ENCODE measurements around the gene NFX1. TPM values are rescaled to one million over a fixed set of nuclear protein-coding genes. Genes with fewer than 3 reads are reported as not detected.

NFX1 gene
- total and polyA plus RNA-seq, 9 of the 15 experiments (the other 6 are each of a cell fraction or from before 2014, with no cell fraction given): 8.8 to 38.9 (median 26.8) TPM

DNA sequence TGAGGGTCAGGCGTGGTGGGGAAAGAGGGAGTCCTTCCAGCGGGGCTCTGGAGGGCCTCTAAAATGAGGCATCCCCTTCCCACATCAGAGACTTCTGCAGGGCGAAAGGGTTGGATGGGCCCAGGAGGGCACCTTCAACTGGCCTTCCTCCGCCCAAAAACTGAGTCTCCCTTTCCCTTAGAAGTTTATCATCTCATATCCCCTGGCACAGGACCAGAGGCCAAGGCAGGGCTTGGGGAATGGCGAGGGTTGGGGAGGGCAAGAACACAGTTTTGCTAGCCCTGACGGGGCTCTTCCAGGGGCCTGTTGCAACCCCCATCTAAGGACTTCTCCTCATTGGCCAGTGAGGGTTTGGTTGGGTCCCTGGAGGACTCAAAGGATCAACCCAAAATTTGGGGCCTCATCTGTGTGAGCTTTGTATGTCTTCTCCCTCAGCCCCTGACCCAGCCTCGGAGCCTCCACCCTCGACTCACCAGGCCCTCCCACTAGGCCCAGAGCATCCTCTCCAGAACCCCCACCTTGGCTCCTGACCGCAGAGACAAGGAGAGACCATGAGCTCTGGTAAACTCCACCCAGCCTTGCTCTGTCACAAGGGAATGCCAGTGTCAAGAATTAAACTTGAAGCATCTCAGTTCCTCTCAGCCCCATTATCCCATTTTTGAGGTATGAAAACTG lies 87.9 kb downstream of the NFX1 start:
- TF ChIP-seq RBM25 (IDR thresholded peaks at IDR 0.05; ENCODE audit: low read depth, low read length, severe bottlenecking) (peak; percentile 28), ZBED1 (IDR thresholded peaks at IDR 0.05) (no peak)
- no peak overlapping the region for H3K27ac ChIP-seq (ENCODE audit: extremely low read depth, low read depth, low read length)
- H2AFZ ChIP-seq (ENCODE audit: low read depth, low read length): no peak overlapping the region
- in situ Hi-C loops (cut with MboI) (no loop called here), intact Hi-C loops (cut with micrococcal nuclease) (no loop called here)
- H3K36me3 ChIP-seq (ENCODE audit: control insufficient read depth, insufficient read depth, low read length): no peaks in the 10 kb centered on the region; the same call in 2 of the 3 replicates
- H3K9me3 ChIP-seq (replicated peaks; ENCODE audit: control insufficient read depth, insufficient read depth, low read depth, low read length): no peaks in the 10 kb centered on the region
- no peaks in the 10 kb centered on the region for H4K20me1 ChIP-seq (replicated peaks; ENCODE audit: control insufficient read depth, insufficient read depth, low read length)
- CTCF ChIA-PET (ENCODE audit: low intra/inter-chr PET ratio): no interaction called here
- H3K9ac ChIP-seq (ENCODE audit: insufficient read depth in 1 of 2, low read depth in 2 of 2, low read length in 2 of 2): no peak overlapping the region
- no peaks in the 10 kb centered on the region for H3K27me3 ChIP-seq (ENCODE audit: control insufficient read depth in 2 of 2, insufficient read depth in 2 of 2, low read length in 2 of 2)
- H3K4me1 ChIP-seq (replicated peaks in 1 of 2; ENCODE audit: control insufficient read depth in 2 of 2, insufficient read depth in 2 of 2, low read length in 2 of 2): peaks cover 21 to 23% of the 10 kb centered on the region in 2 experiments
- 71% methylated on average over 6 of the region's 9 CpGs for WGBS (ENCODE audit: insufficient coverage, low coverage, missing lambda C conversion rate)
- POLR2A ChIA-PET: interaction anchor here (1.0 kb wide), 1 partner anchor 63 kb away, joined by 4 read pairs; no protein-coding TSS in a partner anchor
- ATAC-seq (no peak), DNase-seq (ENCODE audit: extremely low read depth in 1 of 4, low spot score in 3 of 4) (no peak), FAIRE-seq (no peak)
- BruUV-seq (replicated peaks): no TSS peak
- no peaks in the 10 kb centered on the region for H3K9me1 ChIP-seq (ENCODE audit: control insufficient read depth, insufficient read depth, low read length)
- H3K79me2 ChIP-seq (ENCODE audit: control insufficient read depth, insufficient read depth, low read length): no peaks in the 10 kb centered on the region
- no peak overlapping the region for H3K4me3 ChIP-seq
- H3K4me2 ChIP-seq (ENCODE audit: insufficient read depth, low read length): no peak overlapping the region

DNA sequence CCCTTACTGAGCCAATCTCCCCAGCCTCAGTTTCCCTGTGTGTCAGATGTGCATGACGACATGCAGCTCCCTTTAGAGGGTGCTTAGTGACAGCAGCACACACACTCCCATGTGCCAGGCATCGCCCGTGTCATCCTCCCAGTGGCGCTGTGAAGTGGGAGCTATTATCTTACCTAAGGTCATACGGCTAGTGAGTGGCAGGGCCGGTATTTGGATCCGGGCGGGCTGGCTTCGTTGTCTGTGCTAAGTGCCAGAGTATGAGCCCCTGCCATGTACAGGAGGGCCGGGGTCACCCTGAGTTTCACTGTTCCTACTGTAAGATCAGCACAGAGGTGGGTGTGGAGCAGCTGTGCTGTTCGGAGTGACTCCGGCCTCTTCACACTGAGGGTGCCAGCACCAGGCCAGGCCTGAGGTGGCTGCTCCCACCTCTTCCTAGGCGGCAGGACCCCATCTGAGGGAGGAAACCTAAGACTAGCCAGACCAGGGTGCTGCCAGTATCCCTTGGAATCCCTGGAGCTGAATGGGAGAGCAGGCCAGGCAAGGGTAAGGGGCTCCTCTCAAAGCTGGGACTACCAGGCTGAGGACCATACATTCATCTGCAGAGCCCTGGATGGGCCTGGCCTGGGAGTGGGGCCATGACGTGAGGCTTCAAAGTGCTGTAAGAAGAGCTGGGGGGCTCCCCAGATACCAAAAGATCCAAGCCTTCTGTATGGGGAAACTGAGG lies 89.5 kb downstream of the NFX1 start:
- WGBS (ENCODE audit: insufficient coverage, low coverage, missing lambda C conversion rate): 65% methylated on average over 12 of the region's 14 CpGs
- no TSS peak for BruUV-seq (replicated peaks)
- no peak for FAIRE-seq
- ChIA-PET CTCF (ENCODE audit: low intra/inter-chr PET ratio) (no interaction called here), POLR2A (no interaction called here)
- Histone ChIP-seq H3K36me3 (ENCODE audit: control insufficient read depth, insufficient read depth, low read length) (no peaks in the 10 kb centered on the region), H3K79me2 (ENCODE audit: control insufficient read depth, insufficient read depth, low read length) (no peaks in the 10 kb centered on the region), H3K27ac (ENCODE audit: extremely low read depth, low read depth, low read length) (no peak overlapping the region), H3K9ac (ENCODE audit: insufficient read depth in 1 of 2, low read depth in 2 of 2, low read length in 2 of 2) (no peak overlapping the region), H3K4me3 (no peak overlapping the region), H3K27me3 (ENCODE audit: control insufficient read depth in 2 of 2, insufficient read depth in 2 of 2, low read length in 2 of 2) (no peaks in the 10 kb centered on the region), H2AFZ (ENCODE audit: low read depth, low read length) (no peak overlapping the region), H3K4me2 (ENCODE audit: insufficient read depth, low read length) (no peak overlapping the region), H3K4me1 (replicated peaks in 1 of 2; ENCODE audit: control insufficient read depth in 2 of 2, insufficient read depth in 2 of 2, low read length in 2 of 2) (peaks cover 21% of the 10 kb centered on the region in 2 experiments), H4K20me1 (replicated peaks; ENCODE audit: control insufficient read depth, insufficient read depth, low read length) (no peaks in the 10 kb centered on the region), H3K9me3 (replicated peaks; ENCODE audit: control insufficient read depth, insufficient read depth, low read depth, low read length) (no peaks in the 10 kb centered on the region), H3K9me1 (ENCODE audit: control insufficient read depth, insufficient read depth, low read length) (no peaks in the 10 kb centered on the region)
- intact Hi-C loops (cut with micrococcal nuclease): no loop called here
- in situ Hi-C loops (cut with MboI): no loop called here
- no peak for DNase-seq (ENCODE audit: extremely low read depth in 1 of 4, low spot score in 3 of 4)
- no peak for ATAC-seq
- TF ChIP-seq HBP1 (CRISPR knock-in tag; IDR thresholded peaks at IDR 0.05) (no peak), RNF2 (IDR thresholded peaks at IDR 0.05) (no peak), TFAM (CRISPR knock-in tag; conservative IDR thresholded peaks at IDR 0.05) (no peak), TEAD4 (IDR thresholded peaks at IDR 0.05; ENCODE audit: low read length) (no peak), TEAD4 (CRISPR knock-in tag; IDR thresholded peaks at IDR 0.05; ENCODE audit: borderline replicate concordance) (no peak), HMGXB4 (CRISPR knock-in tag; IDR thresholded peaks at IDR 0.05) (no peak)
- TF ChIP-seq, protein P1, sequence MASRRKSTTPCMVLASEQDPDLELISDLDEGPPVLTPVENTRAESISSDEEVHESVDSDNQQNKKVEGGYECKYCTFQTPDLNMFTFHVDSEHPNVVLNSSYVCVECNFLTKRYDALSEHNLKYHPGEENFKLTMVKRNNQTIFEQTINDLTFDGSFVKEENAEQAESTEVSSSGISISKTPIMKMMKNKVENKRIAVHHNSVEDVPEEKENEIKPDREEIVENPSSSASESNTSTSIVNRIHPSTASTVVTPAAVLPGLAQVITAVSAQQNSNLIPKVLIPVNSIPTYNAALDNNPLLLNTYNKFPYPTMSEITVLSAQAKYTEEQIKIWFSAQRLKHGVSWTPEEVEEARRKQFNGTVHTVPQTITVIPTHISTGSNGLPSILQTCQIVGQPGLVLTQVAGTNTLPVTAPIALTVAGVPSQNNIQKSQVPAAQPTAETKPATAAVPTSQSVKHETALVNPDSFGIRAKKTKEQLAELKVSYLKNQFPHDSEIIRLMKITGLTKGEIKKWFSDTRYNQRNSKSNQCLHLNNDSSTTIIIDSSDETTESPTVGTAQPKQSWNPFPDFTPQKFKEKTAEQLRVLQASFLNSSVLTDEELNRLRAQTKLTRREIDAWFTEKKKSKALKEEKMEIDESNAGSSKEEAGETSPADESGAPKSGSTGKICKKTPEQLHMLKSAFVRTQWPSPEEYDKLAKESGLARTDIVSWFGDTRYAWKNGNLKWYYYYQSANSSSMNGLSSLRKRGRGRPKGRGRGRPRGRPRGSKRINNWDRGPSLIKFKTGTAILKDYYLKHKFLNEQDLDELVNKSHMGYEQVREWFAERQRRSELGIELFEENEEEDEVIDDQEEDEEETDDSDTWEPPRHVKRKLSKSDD (conservative IDR thresholded peaks at IDR 0.05; ENCODE audit: low read length): no peak

Data from K562 (cell line).